ENCODE data around the gene RAB39A.
"Not testable (repeated sequence)": the region's sequence is repeated elsewhere in the genome, so short reads cannot be mapped to it uniquely, and the experiment has no call there.

Gene RAB39A

GRCh38 chr11:107928767-107929507 lies 689 bp downstream of the RAB39A start:
- DNase-seq (ENCODE audit: extremely low spot score) = peak; percentile 49
- CTCF ChIA-PET = interaction anchor here (1.1 to 1.5 kb wide), 2 partner anchors 12 to 16 kb away, joined by 4 read pairs; no protein-coding TSS in a partner anchor
- TF ChIP-seq ARNT (IDR thresholded peaks at IDR 0.05) (no peak), L3MBTL2 (conservative IDR thresholded peaks at IDR 0.05) (peak; percentile 44)
- POLR2A ChIA-PET = interaction anchor here (1.0 to 1.2 kb wide), 4 partner anchors 14 to 160 kb away, joined by 3 to 7 read pairs (median 3); partner anchors contain the start of gene CUL5

- DNase-seq (ENCODE audit: extremely low spot score) = no peak
- POLR2A ChIA-PET = interaction anchor here (1.0 to 1.2 kb wide), 3 partner anchors 13 to 161 kb away, joined by 3 to 7 read pairs (median 3); partner anchors contain the start of gene CUL5
- TF ChIP-seq PKNOX1 (IDR thresholded peaks at IDR 0.05) (no peak), FOXA1 (IDR thresholded peaks at IDR 0.05) (no peak), SP1 (IDR thresholded peaks at IDR 0.05) (no peak), FOXK2 (IDR thresholded peaks at IDR 0.05) (no peak), BHLHE40 (IDR thresholded peaks at IDR 0.05; ENCODE audit: borderline replicate concordance) (no peak), TARDBP (IDR thresholded peaks at IDR 0.05) (no peak), ELF4 (IDR thresholded peaks at IDR 0.05) (no peak), L3MBTL2 (conservative IDR thresholded peaks at IDR 0.05) (no peak), FOXM1 (IDR thresholded peaks at IDR 0.05; ENCODE audit: borderline replicate concordance) (no peak), ZNF384 (IDR thresholded peaks at IDR 0.05) (no peak), NFRKB (IDR thresholded peaks at IDR 0.05) (no peak), HDGF (IDR thresholded peaks at IDR 0.05; ENCODE audit: borderline replicate concordance) (no peak)
- CTCF ChIA-PET = interaction anchor here (1.1 to 1.5 kb wide), 2 partner anchors 13 to 16 kb away, joined by 4 read pairs; no protein-coding TSS in a partner anchor
Measured at GRCh38 chr11:107929611-107930200, 1.5 kb downstream of the RAB39A start.

- ChIA-PET POLR2A (no interaction called here), CTCF (interaction anchor here (0.6 kb wide), 1 partner anchor 340 kb away, joined by 5 read pairs; no protein-coding TSS in a partner anchor)
- no peak for DNase-seq (ENCODE audit: extremely low spot score)
- TF ChIP-seq SUZ12 (IDR thresholded peaks at IDR 0.05) = no peak
- TF ChIP-seq LEF1 (IDR thresholded peaks at IDR 0.05; ENCODE audit: borderline replicate concordance) = no peak
- no peak for TF ChIP-seq CTBP1 (IDR thresholded peaks at IDR 0.05; ENCODE audit: borderline replicate concordance)
- TF ChIP-seq FOXM1 (IDR thresholded peaks at IDR 0.05; ENCODE audit: borderline replicate concordance) = no peak
Measured at GRCh38 chr11:107931206-107931605, 3.0 kb downstream of the RAB39A start.

DNA sequence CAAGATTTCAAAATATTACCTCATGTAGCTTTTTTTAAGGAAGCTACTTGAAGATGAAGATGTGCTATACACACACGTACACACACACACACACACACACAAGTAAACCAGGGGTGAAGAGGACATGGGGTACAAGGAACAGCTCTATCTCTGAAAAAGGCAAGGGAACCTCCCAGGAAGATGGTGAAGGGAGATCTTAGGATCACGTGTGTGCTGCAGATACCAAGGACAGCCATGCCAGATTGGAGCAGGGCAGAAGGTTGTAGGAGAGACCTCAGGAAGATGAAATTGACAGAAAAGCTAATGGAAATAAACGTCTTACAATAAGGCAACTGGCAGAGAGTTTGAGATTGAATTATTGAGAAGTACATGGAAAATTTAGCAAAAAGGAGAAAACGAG lies 19.7 kb downstream of the RAB39A start:
- TF ChIP-seq L3MBTL2 (conservative IDR thresholded peaks at IDR 0.05) (no peak), PKNOX1 (IDR thresholded peaks at IDR 0.05) (no peak), HDGF (IDR thresholded peaks at IDR 0.05; ENCODE audit: borderline replicate concordance) (no peak)
- CTCF ChIA-PET = no interaction called here
- no peak for DNase-seq (ENCODE audit: extremely low spot score)
- POLR2A ChIA-PET = no interaction called here

GRCh38 chr11:107948328-107948727 lies 20.1 kb downstream of the RAB39A start:
- POLR2A ChIA-PET; DNase-seq (ENCODE audit: extremely low spot score); CTCF ChIA-PET: not testable (repeated sequence)

DNA sequence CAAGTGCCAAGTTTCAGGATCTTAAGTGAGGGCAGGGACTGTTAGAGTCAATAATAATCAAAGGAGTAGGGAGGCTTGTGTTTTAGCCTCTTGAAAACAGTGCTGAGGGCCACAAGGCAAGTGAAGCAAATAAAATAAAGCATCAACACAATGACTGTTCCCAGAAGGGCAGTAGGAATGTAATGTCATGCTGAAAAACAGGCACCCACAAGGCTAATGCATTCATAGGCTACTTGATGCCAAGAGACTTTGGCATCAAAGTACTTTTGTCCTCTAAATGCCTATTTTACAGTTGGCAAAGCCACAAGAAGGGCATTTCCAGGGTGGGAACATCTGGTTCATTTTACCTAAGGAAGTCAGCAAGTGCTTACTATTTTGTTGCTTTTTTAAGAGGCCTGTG lies 22.9 kb downstream of the RAB39A start:
- TF ChIP-seq FOXA1 (IDR thresholded peaks at IDR 0.05) (no peak), LEF1 (IDR thresholded peaks at IDR 0.05; ENCODE audit: borderline replicate concordance) (no peak), TARDBP (IDR thresholded peaks at IDR 0.05) (no peak)
- no peak for DNase-seq (ENCODE audit: extremely low spot score)
- POLR2A ChIA-PET = no interaction called here
- CTCF ChIA-PET = no interaction called here

DNA sequence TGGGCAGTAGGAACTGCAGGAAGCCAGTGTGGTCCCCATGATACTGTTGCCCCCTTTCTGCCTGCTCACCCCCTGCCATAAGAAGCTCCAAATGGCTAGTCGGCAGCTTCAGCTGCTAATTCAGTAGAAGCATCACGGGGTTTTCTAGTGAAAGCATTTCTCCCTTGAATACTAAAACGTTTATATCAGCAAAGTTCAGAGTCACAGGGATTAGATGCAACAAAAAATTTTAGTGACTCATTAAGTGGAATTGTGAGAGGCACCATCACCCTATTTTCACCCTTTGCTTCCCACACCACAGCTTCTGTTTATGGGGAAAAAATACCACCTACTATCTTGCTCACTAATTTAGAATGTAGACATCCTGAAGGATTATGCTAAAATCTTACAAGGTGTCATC lies 25.2 kb downstream of the RAB39A start:
- ChIA-PET POLR2A (no interaction called here), CTCF (no interaction called here)
- TF ChIP-seq NFRKB (IDR thresholded peaks at IDR 0.05) (no peak), FOXM1 (IDR thresholded peaks at IDR 0.05; ENCODE audit: borderline replicate concordance) (no peak), ELF4 (IDR thresholded peaks at IDR 0.05) (no peak), BHLHE40 (IDR thresholded peaks at IDR 0.05; ENCODE audit: borderline replicate concordance) (no peak), CTBP1 (IDR thresholded peaks at IDR 0.05; ENCODE audit: borderline replicate concordance) (no peak), PKNOX1 (IDR thresholded peaks at IDR 0.05) (no peak), TARDBP (IDR thresholded peaks at IDR 0.05) (no peak), SUZ12 (IDR thresholded peaks at IDR 0.05) (no peak), SP1 (IDR thresholded peaks at IDR 0.05) (no peak), HDGF (IDR thresholded peaks at IDR 0.05; ENCODE audit: borderline replicate concordance) (no peak), ARNT (IDR thresholded peaks at IDR 0.05) (no peak), ZNF384 (IDR thresholded peaks at IDR 0.05) (no peak), LEF1 (IDR thresholded peaks at IDR 0.05; ENCODE audit: borderline replicate concordance) (no peak), L3MBTL2 (conservative IDR thresholded peaks at IDR 0.05) (no peak), FOXA1 (IDR thresholded peaks at IDR 0.05) (no peak), FOXK2 (IDR thresholded peaks at IDR 0.05) (no peak)
- no peak for DNase-seq (ENCODE audit: extremely low spot score)

All from HEK293T (cell line).